ENCODE data around the gene TRAPPC5.

DNA sequence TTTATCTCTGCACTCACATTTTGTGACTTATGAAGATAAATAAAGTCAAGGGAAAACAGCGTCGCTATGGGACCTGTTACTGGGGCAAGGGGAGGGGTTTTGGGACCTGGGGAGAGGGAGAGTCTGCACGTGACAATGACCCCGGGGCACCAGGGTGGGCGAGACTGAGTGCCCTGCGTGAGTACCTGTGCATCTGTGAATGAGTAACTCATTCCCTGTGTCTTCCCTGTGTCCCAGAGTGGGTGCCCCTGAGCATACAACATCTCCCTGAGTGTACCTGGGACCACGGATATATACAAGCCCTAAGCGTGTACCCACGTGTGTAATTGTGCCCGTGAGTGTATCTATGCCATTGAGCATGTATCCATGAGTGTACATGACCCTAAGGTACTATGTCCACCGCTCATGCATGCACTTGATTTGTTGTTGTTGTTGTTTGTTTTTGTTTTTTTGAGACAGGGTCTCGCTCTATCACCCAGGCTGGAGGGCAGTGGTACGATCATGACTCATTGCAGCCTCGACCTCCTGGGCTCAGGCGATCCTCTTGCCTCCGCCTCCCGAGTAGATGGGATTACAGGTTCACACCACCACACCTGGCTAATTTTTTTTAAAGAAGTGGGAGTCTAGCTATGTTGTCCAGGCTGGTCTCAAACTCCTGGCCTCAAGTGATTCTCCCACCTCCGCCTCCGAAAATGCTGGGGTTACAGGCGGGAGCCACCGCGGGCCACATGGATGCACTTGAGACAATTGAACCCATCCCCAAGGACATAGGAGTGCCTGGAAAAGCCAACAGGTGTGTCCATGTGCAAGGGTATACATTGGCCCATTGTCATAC, 645 bp upstream of the TRAPPC5 start:
- no peak for TF ChIP-seq SUZ12 (IDR thresholded peaks at IDR 0.05)
- no peak for TF ChIP-seq FOXM1 (IDR thresholded peaks at IDR 0.05; ENCODE audit: borderline replicate concordance)
- TF ChIP-seq L3MBTL2 (conservative IDR thresholded peaks at IDR 0.05), result 0 out of 2 replicates have a peak, but pooled peaks have one; percentile 30
- TF ChIP-seq, protein P1, sequence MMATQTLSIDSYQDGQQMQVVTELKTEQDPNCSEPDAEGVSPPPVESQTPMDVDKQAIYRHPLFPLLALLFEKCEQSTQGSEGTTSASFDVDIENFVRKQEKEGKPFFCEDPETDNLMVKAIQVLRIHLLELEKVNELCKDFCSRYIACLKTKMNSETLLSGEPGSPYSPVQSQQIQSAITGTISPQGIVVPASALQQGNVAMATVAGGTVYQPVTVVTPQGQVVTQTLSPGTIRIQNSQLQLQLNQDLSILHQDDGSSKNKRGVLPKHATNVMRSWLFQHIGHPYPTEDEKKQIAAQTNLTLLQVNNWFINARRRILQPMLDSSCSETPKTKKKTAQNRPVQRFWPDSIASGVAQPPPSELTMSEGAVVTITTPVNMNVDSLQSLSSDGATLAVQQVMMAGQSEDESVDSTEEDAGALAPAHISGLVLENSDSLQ (IDR thresholded peaks at IDR 0.05), result no peak
- TF ChIP-seq SP1 (IDR thresholded peaks at IDR 0.05), result no peak
- TF ChIP-seq BHLHE40 (IDR thresholded peaks at IDR 0.05; ENCODE audit: borderline replicate concordance), result no peak
- no peak for TF ChIP-seq FOXA1 (IDR thresholded peaks at IDR 0.05)
- no peak for TF ChIP-seq FOXK2 (IDR thresholded peaks at IDR 0.05)
- no peak for TF ChIP-seq HDGF (IDR thresholded peaks at IDR 0.05; ENCODE audit: borderline replicate concordance)

Measured in HEK293T (cell line).